Measurements from ENCODE around the gene DEPDC1B.
"Not testable (repeated sequence)": the region's sequence is repeated elsewhere in the genome, so short reads cannot be mapped to it uniquely, and the experiment has no call there.

DEPDC1B gene
- total RNA-seq = 0.78 to 3.4 (median 2.3) reads per million in 9 experiments

- Mint-ChIP-seq H3K4me1 (ENCODE audit: low read depth in 2 of 2) (peaks cover 10 to 12% of the 10 kb centered on the region in 2 donors), H3K36me3 (ENCODE audit: insufficient read depth) (peaks cover 8% of the 10 kb centered on the region), H3K27me3 (no peaks in the 10 kb centered on the region), H3K4me3 (peak within 1 kb of the TSS; percentile 89 to 95), H3K9me3 (no peaks in the 10 kb centered on the region), H3K27ac (peak within 1 kb of the TSS; percentile 78 to 86)
- DNase-seq = peak; percentile 73 to 81 (median 80)
- ATAC-seq (replicated peaks) = peak; percentile 93
These were observed at the start of gene DEPDC1B for GRCh38 chr5:60699609-60700415. Gene DEPDC1B (minus strand): TSS chr5:60700166. CDS start chr5:60700093, 73 bp downstream.

- Mint-ChIP-seq H3K27me3 (peaks cover 10 to 16% of the 10 kb centered on the region in 2 donors), H3K36me3 (ENCODE audit: insufficient read depth) (no peaks in the 10 kb centered on the region)
These were observed 44.7 kb upstream of the DEPDC1B start for GRCh38 chr5:60744682-60745081.

GRCh38 chr5:60743511-60744314 is 43.7 kb upstream of the DEPDC1B start:
- H3K27ac Mint-ChIP-seq = no peak overlapping the region
- H3K36me3 Mint-ChIP-seq (ENCODE audit: insufficient read depth) = no peaks in the 10 kb centered on the region
- no peak for ATAC-seq (replicated peaks)

More at GRCh38 chr5:60744682-60745081, 44.7 kb upstream of the DEPDC1B start:
- peaks cover 5 to 11% of the 10 kb centered on the region in 2 donors for H3K9me3 Mint-ChIP-seq
- no peaks in the 10 kb centered on the region for H3K4me1 Mint-ChIP-seq (ENCODE audit: low read depth in 2 of 2)
- no peak for ATAC-seq (replicated peaks)
- no peak overlapping the region for H3K4me3 Mint-ChIP-seq
- no peak for DNase-seq
- no peak overlapping the region for H3K27ac Mint-ChIP-seq

GRCh38 chr5:60740322-60740721 is 40.4 kb upstream of the DEPDC1B start:
- DNase-seq (no peak), ATAC-seq (replicated peaks) (no peak)
- Mint-ChIP-seq H3K27me3 (no peaks in the 10 kb centered on the region), H3K4me3 (no peak overlapping the region), H3K9me3 (peaks cover 5 to 17% of the 10 kb centered on the region in 2 donors), H3K36me3 (ENCODE audit: insufficient read depth) (no peaks in the 10 kb centered on the region), H3K4me1 (ENCODE audit: low read depth in 2 of 2) (no peaks in the 10 kb centered on the region), H3K27ac (no peak overlapping the region)

More at GRCh38 chr5:60743511-60744314, 43.7 kb upstream of the DEPDC1B start:
- Mint-ChIP-seq H3K4me1 (ENCODE audit: low read depth in 2 of 2) (no peaks in the 10 kb centered on the region), H3K9me3 (peaks cover 5 to 17% of the 10 kb centered on the region in 2 donors), H3K4me3 (no peak overlapping the region), H3K27me3 (peaks cover 10 to 16% of the 10 kb centered on the region in 2 donors)
- no peak for DNase-seq

GRCh38 chr5:60738933-60739332 is 39.0 kb upstream of the DEPDC1B start:
- no peaks in the 10 kb centered on the region for H3K36me3 Mint-ChIP-seq (ENCODE audit: insufficient read depth)
- peaks cover 5 to 17% of the 10 kb centered on the region in 2 donors for H3K9me3 Mint-ChIP-seq

GRCh38 chr5:60738461-60738860 is 38.5 kb upstream of the DEPDC1B start:
- H3K4me3 Mint-ChIP-seq = no peak overlapping the region

More at GRCh38 chr5:60738933-60739332, 39.0 kb upstream of the DEPDC1B start:
- DNase-seq (no peak), ATAC-seq (replicated peaks) (no peak)
- no peak overlapping the region for H3K27ac Mint-ChIP-seq
- H3K27me3 Mint-ChIP-seq = no peaks in the 10 kb centered on the region
- no peaks in the 10 kb centered on the region for H3K4me1 Mint-ChIP-seq (ENCODE audit: low read depth in 2 of 2)
- H3K4me3 Mint-ChIP-seq = no peak overlapping the region

GRCh38 chr5:60730858-60731257 is 30.9 kb upstream of the DEPDC1B start:
- not testable (repeated sequence) for H3K4me3 Mint-ChIP-seq; DNase-seq; H3K9me3 Mint-ChIP-seq; ATAC-seq (replicated peaks); H3K4me1 Mint-ChIP-seq (ENCODE audit: low read depth in 2 of 2); H3K27ac Mint-ChIP-seq; H3K36me3 Mint-ChIP-seq (ENCODE audit: insufficient read depth)
- peaks cover 19 to 38% of the 10 kb centered on the region in 2 donors for H3K27me3 Mint-ChIP-seq

More at GRCh38 chr5:60738461-60738860, 38.5 kb upstream of the DEPDC1B start:
- Mint-ChIP-seq H3K9me3 (peaks cover 5 to 17% of the 10 kb centered on the region in 2 donors), H3K4me1 (ENCODE audit: low read depth in 2 of 2) (no peaks in the 10 kb centered on the region), H3K36me3 (ENCODE audit: insufficient read depth) (no peaks in the 10 kb centered on the region), H3K27me3 (no peaks in the 10 kb centered on the region), H3K27ac (no peak overlapping the region)
- no peak for DNase-seq
- no peak for ATAC-seq (replicated peaks)

- no peaks in the 10 kb centered on the region for H3K36me3 Mint-ChIP-seq (ENCODE audit: insufficient read depth)
- ATAC-seq (replicated peaks) (no peak), DNase-seq (no peak)
- H3K4me3 Mint-ChIP-seq = no peak overlapping the region
- H3K4me1 Mint-ChIP-seq (ENCODE audit: low read depth in 2 of 2) = no peaks in the 10 kb centered on the region
- peaks cover 25 to 57% of the 10 kb centered on the region in 2 donors for H3K27me3 Mint-ChIP-seq
- H3K9me3 Mint-ChIP-seq = no peaks in the 10 kb centered on the region
- no peak overlapping the region for H3K27ac Mint-ChIP-seq
These were observed 27.2 kb upstream of the DEPDC1B start for GRCh38 chr5:60727033-60727679.

GRCh38 chr5:60724126-60724525 is 24.2 kb upstream of the DEPDC1B start:
- ATAC-seq (replicated peaks) = no peak
- Mint-ChIP-seq H3K27ac (no peak overlapping the region), H3K9me3 (no peaks in the 10 kb centered on the region), H3K4me1 (ENCODE audit: low read depth in 2 of 2) (no peaks in the 10 kb centered on the region), H3K27me3 (peaks cover 26 to 43% of the 10 kb centered on the region in 2 donors), H3K36me3 (ENCODE audit: insufficient read depth) (no peaks in the 10 kb centered on the region), H3K4me3 (no peak overlapping the region)
- no peak for DNase-seq

GRCh38 chr5:60722416-60722815 is 22.4 kb upstream of the DEPDC1B start:
- Mint-ChIP-seq H3K9me3 (no peaks in the 10 kb centered on the region), H3K27me3 (peaks cover 34 to 43% of the 10 kb centered on the region in 2 donors), H3K27ac (no peak overlapping the region), H3K4me1 (ENCODE audit: low read depth in 2 of 2) (no peaks in the 10 kb centered on the region), H3K36me3 (ENCODE audit: insufficient read depth) (no peaks in the 10 kb centered on the region), H3K4me3 (no peak overlapping the region)
- DNase-seq (no peak), ATAC-seq (replicated peaks) (no peak)

GRCh38 chr5:60719329-60719728 is 19.4 kb upstream of the DEPDC1B start:
- no peaks in the 10 kb centered on the region for H3K36me3 Mint-ChIP-seq (ENCODE audit: insufficient read depth)
- no peak for ATAC-seq (replicated peaks)
- no peak overlapping the region for H3K27ac Mint-ChIP-seq
- H3K4me3 Mint-ChIP-seq = no peak overlapping the region
- peaks cover 2 to 6% of the 10 kb centered on the region in 2 donors for H3K9me3 Mint-ChIP-seq
- H3K4me1 Mint-ChIP-seq (ENCODE audit: low read depth in 2 of 2) = no peaks in the 10 kb centered on the region
- DNase-seq = no peak
- peaks cover 48 to 61% of the 10 kb centered on the region in 2 donors for H3K27me3 Mint-ChIP-seq

- Mint-ChIP-seq H3K4me3 (no peak overlapping the region), H3K9me3 (peaks cover 2 to 6% of the 10 kb centered on the region in 2 donors), H3K27me3 (peaks cover 48 to 55% of the 10 kb centered on the region in 2 donors), H3K27ac (no peak overlapping the region), H3K4me1 (ENCODE audit: low read depth in 2 of 2) (no peaks in the 10 kb centered on the region), H3K36me3 (ENCODE audit: insufficient read depth) (no peaks in the 10 kb centered on the region)
- ATAC-seq (replicated peaks) (no peak), DNase-seq (no peak)
These were observed 18.4 kb upstream of the DEPDC1B start for GRCh38 chr5:60718166-60718892.
